Fibroblast of lung (primary cell): ENCODE data around the gene SRSF3. TPM values are rescaled to one million over a fixed set of nuclear protein-coding genes. Genes with fewer than 3 reads are reported as not detected.

ENCODE experiments used
- DNase-seq, 2 donors: peaks; one replicate each; pipeline versions ENCODE4 v3.0.0 to v3.0.0-alpha.2; 2010; ENCODE audit warnings: low read depth in 2 of 2
- H2AFZ ChIP-seq: 2 replicates; pipeline ENCODE4 v1.5.1; 2012; ENCODE audit warnings: low read length, control low read depth, inconsistent platforms
- H3K27ac ChIP-seq: 2 replicates; pipeline ENCODE4 v1.5.1; 2011; ENCODE audit warnings: low read length, control low read depth; ENCODE audit not compliant: insufficient read depth
- H3K27me3 ChIP-seq: 2 replicates; pipeline ENCODE4 v1.5.1; 2011; ENCODE audit warnings: mild to moderate bottlenecking, low read length; ENCODE audit not compliant: control insufficient read depth, insufficient read depth
- H3K36me3 ChIP-seq: 2 replicates; pipeline ENCODE4 v1.5.1; 2011; ENCODE audit warnings: low read length; ENCODE audit not compliant: control insufficient read depth, insufficient read depth
- H3K4me1 ChIP-seq: 2 replicates; pipeline ENCODE4 v1.5.1; 2011; ENCODE audit warnings: low read length; ENCODE audit not compliant: control insufficient read depth, insufficient read depth; ENCODE audit errors: extremely low read depth
- H3K4me2 ChIP-seq: 2 replicates; pipeline ENCODE4 v1.5.1; 2011; ENCODE audit warnings: low read length, control low read depth; ENCODE audit not compliant: insufficient read depth; ENCODE audit errors: extremely low read depth
- H3K4me3 ChIP-seq, 4 experiments: fragments of 200-600 bp in 1 of 4; sonication (generic) in 1 of 4; replicated peaks in 1 of 4; 2 replicates each; pipeline ENCODE4 v1.5.1; 2011 to 2016; ENCODE audit warnings: low read length in 4 of 4, low read depth in 3 of 4, mild to moderate bottlenecking in 3 of 4, control low read depth in 2 of 4, inconsistent platforms in 1 of 4, mixed read lengths in 1 of 4; ENCODE audit not compliant: insufficient read depth in 1 of 4; ENCODE audit errors: control extremely low read depth in 1 of 4
- H3K79me2 ChIP-seq: 2 replicates; pipeline ENCODE4 v1.5.1; 2012; ENCODE audit warnings: mild to moderate bottlenecking, low read length, inconsistent platforms; ENCODE audit not compliant: control insufficient read depth, insufficient read depth
- H3K9ac ChIP-seq: 2 replicates; pipeline ENCODE4 v1.5.1; 2011; ENCODE audit warnings: mild to moderate bottlenecking, low read length, control low read depth; ENCODE audit not compliant: insufficient read depth
- H3K9me3 ChIP-seq: 2 replicates; pipeline ENCODE4 v1.5.1; 2012; ENCODE audit warnings: low read depth, low read length; ENCODE audit not compliant: control insufficient read depth, insufficient read depth
- H4K20me1 ChIP-seq: 2 replicates; pipeline ENCODE4 v1.5.1; 2011; ENCODE audit warnings: low read length; ENCODE audit not compliant: control insufficient read depth, insufficient read depth; ENCODE audit errors: extremely low read depth
- CTCF ChIP-seq, 2 donors: IDR thresholded peaks in 1 of 2; conservative IDR thresholded peaks in 1 of 2; 1 replicate in 1 of 2; 2 replicates in 1 of 2; pipeline ENCODE4 v1.5.1; 2011 to 2012; ENCODE audit warnings: low read length in 2 of 2, control low read depth in 1 of 2, inconsistent platforms in 1 of 2, low read depth in 1 of 2, mild to moderate bottlenecking in 1 of 2
- EZH2 ChIP-seq: IDR thresholded peaks from 2 replicates; pipeline ENCODE4 v1.5.1; 2012; ENCODE audit warnings: low read length, control low read depth, mild to moderate bottlenecking; ENCODE audit errors: missing control alignments
- polyA plus RNA-seq, 2 donors: library from polyadenylated mRNA; depleted of rRNA in 1 of 2; stranded (reverse) in 1 of 2; unstranded in 1 of 2; fragments of >200 nt; gene quantifications; 2 replicates each; pipeline ENCODE4 v1.2.1, GENCODE V29; 2011 to 2012; ENCODE audit warnings: missing spikeins in 1 of 2
- total RNA-seq: library from RNA; depleted of rRNA; stranded (reverse); fragments of >200 nt; gene quantifications from 2 replicates; pipeline ENCODE4 v1.2.1, GENCODE V29; 2014

SRSF3 gene
- total and polyA plus RNA-seq, 2 donors (not counting 1 experiment from before 2014, with no cell fraction given): 191 to 435 TPM

DNA sequence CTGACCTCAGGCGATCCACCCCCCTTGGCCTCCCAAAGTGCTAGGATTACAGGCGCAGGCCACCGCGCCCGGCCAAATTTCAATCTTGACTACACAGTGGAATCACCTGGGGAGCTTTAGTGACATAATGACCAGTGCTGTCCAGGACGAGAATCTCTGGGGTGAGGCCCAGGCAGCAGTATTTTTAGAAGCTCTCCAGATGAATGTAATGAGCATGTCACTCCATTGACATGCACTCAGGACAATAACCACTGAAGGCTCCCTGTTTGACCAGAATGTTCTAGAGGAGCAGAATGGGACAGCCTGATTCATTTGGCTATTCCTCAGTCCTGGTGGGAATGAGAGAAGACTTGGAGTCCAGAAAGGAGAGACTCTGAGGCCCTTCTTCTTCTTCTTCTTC, 39.2 kb downstream of the SRSF3 start:
- no peak for DNase-seq
- Histone ChIP-seq H3K4me3 (no peak overlapping the region), H3K36me3 (no peaks in the 10 kb centered on the region), H3K27me3 (no peaks in the 10 kb centered on the region), H4K20me1 (no peaks in the 10 kb centered on the region), H2AFZ (no peak overlapping the region), H3K27ac (no peak overlapping the region), H3K9me3 (no peaks in the 10 kb centered on the region), H3K4me2 (no peak overlapping the region), H3K4me1 (no peaks in the 10 kb centered on the region), H3K9ac (no peak overlapping the region), H3K79me2 (no peaks in the 10 kb centered on the region)
- TF ChIP-seq CTCF (conservative IDR thresholded peaks at IDR 0.05 in 1 of 2, IDR thresholded peaks at IDR 0.05 in 1 of 2; ENCODE audit: low read depth in 1 of 2, low read length in 2 of 2) (no peak), EZH2 (no peak)

- TF ChIP-seq CTCF (conservative IDR thresholded peaks at IDR 0.05 in 1 of 2, IDR thresholded peaks at IDR 0.05 in 1 of 2; ENCODE audit: low read depth in 1 of 2, low read length in 2 of 2) (no peak), EZH2 (no peak)
- Histone ChIP-seq H3K9me3 (no peaks in the 10 kb centered on the region), H2AFZ (no peak overlapping the region), H3K9ac (no peak overlapping the region), H3K4me3 (no peak overlapping the region), H3K27ac (no peak overlapping the region), H3K4me2 (no peak overlapping the region), H3K79me2 (no peaks in the 10 kb centered on the region), H4K20me1 (no peaks in the 10 kb centered on the region), H3K27me3 (no peaks in the 10 kb centered on the region), H3K4me1 (no peaks in the 10 kb centered on the region), H3K36me3 (no peaks in the 10 kb centered on the region)
- peak; percentile 92 for DNase-seq
Observed at GRCh38 chr6:36633915-36634314, 39.8 kb downstream of the SRSF3 start.

DNA sequence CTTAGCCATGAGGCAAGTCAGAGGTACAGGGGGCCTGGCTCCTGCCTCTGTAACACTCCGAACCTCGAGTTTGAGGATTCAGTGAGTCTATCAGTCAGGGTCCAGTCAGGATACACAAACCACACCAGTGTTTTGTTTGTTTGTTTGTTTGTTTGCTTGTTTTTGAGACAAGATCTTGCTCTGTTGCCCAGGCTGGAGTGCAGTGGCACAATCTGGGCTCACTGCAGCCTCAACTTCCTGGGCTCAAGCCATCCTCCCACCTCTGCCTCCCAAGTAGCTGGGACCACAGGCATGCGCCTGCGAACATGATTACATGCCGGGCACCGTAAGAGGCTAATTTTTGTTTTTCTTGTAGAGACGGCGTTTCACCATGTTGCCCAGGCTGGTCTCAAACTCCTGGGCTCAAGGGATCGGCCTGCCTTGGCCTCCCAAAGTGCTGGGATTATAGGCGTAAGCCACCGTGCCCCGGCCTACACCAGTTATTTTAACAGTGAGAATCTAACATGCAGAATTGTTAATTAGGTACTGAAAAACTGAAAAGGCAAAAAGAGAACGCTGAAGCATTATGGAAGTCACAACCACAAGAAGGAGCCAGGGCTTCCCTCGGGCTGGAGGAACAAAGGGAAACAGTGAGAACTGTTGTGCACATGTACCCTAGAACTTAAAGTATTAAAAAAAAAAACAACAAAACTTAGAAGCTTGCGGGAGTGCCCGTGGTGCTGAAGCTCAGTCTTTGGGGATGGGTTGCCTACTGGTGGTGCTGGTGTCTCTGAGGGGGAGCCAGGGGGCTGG, 40.4 kb downstream of the SRSF3 start:
- no peak overlapping the region for H3K4me2 ChIP-seq
- no peak overlapping the region for H2AFZ ChIP-seq
- no peak for DNase-seq
- no peak overlapping the region for H3K27ac ChIP-seq
- H4K20me1 ChIP-seq: no peaks in the 10 kb centered on the region
- H3K36me3 ChIP-seq: no peaks in the 10 kb centered on the region
- H3K9me3 ChIP-seq: no peaks in the 10 kb centered on the region
- TF ChIP-seq CTCF (conservative IDR thresholded peaks at IDR 0.05 in 1 of 2, IDR thresholded peaks at IDR 0.05 in 1 of 2; ENCODE audit: low read depth in 1 of 2, low read length in 2 of 2) (no peak), EZH2 (no peak)
- no peaks in the 10 kb centered on the region for H3K79me2 ChIP-seq
- no peaks in the 10 kb centered on the region for H3K27me3 ChIP-seq
- H3K9ac ChIP-seq: no peak overlapping the region
- H3K4me3 ChIP-seq: no peak overlapping the region
- H3K4me1 ChIP-seq: no peaks in the 10 kb centered on the region
